Measurements from ENCODE around the gene TNFRSF13B. TPM values are rescaled to one million over a fixed set of nuclear protein-coding genes. Genes with fewer than 3 reads are reported as not detected.
"Not testable (repeated sequence)": the region's sequence is repeated elsewhere in the genome, so short reads cannot be mapped to it uniquely, and the experiment has no call there.

TNFRSF13B gene
- total RNA-seq, 2 donors from 2014 or later, result not detected

- intact Hi-C loops (cut with DNase I), result no loop called here
- no peak for DNase-seq (ENCODE audit: low spot score)
Observed at GRCh38 chr17:16972346-16972745, 428 bp upstream of the TNFRSF13B start.

DNA sequence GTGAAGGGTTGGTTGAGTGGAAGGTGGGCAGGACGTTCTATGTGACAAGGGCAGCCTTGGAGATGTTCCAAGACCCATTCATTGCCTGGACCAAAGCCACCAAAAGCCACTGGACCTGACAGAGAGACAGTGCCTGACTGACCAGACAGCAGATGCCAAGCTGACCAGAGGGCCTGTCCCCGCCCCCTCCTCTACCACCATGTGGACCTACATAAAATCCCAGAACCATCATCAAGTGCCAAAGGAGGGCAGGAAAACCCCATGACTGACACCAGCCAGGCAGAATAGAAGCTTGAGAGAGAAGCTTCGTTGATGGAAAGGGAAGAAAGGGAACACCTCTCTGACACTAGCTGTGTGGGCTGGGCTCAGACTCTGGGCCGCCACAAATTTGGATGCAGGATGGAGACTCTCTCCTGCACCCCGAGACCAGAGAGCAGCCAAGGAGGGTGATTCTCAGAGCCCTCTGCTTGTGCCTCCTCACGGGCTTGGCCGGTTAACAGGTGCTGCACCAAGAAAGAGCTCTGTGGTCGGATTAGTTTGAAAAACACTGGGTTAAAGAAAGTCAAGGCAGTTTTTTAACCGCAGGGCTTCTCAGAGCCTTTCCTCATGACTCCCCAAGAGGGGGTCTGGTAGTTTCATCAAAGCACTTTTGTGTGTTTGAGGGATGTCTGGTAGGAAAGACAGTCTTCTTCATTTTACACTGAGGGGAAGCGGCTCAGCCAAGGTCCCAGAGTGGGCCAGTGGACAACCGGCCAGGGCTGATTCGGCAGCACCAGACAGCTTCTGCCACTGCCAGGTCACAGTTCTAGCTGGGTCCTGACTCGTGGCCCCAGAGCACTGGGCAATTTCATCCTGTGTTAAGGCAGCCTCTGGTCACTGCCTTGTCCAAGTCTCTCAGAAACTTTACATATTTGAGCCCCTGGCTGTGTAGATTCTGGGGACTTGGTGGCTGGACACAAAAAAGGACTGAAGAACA lies 1.7 kb downstream of the TNFRSF13B start:
- no peak for DNase-seq (ENCODE audit: low spot score)
- intact Hi-C loops (cut with DNase I), result no loop called here

GRCh38 chr17:16968786-16969185 lies 3.1 kb downstream of the TNFRSF13B start:
- intact Hi-C loops (cut with DNase I), result no loop called here
- no peak for DNase-seq (ENCODE audit: low spot score)

- intact Hi-C loops (cut with DNase I), result loop anchor here in 1 of 2 donors (5.0 kb wide), 1 partner anchor 51 kb away; no protein-coding TSS in a partner anchor
- peak; percentile 41 for DNase-seq (ENCODE audit: low spot score)
Observed at GRCh38 chr17:16962804-16963203, 9.1 kb downstream of the TNFRSF13B start.

DNA sequence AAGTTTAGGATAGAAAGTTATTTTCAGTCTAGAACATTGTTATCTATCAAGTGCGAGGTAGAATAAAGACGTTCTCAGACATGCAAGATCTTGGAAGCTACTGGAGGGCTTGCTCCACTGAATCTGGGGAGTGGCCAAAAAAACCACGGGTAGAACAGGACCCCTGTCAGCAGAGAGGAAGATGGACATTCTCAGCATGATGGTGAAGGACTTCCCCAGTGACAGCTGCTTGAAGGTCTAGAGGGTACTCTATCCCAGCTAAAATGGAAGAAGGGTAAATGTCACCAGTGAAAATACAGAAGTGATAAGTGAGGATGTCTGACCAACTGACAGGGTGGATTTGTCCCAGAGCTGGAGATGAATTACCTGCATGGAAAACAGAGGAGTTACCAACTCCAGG lies 10.1 kb downstream of the TNFRSF13B start:
- intact Hi-C loops (cut with DNase I), result loop anchor here in 1 of 2 donors (5.0 kb wide), 1 partner anchor 49 kb away; no protein-coding TSS in a partner anchor
- DNase-seq (ENCODE audit: low spot score), result no peak

DNA sequence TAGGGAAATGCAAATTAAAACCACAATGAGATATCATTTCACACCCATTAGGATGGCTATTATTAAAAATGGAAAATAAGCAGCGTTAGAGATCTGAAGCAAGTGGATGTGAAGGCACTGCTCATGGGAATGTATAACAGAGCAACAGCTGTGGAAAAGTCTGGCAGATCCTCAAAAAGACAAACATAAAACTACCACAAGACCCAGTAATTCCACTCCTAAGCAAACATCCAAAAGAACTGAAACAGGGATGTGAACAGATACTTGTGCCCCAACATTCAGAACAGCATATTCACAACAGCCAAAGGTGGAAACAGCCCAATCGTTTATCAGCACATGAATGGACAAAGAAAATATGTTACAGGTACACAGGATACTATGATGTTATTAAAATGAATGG lies 10.9 kb downstream of the TNFRSF13B start:
- intact Hi-C loops (cut with DNase I), result loop anchor here in 1 of 2 donors (5.0 kb wide), 1 partner anchor 49 kb away; no protein-coding TSS in a partner anchor
- not testable (repeated sequence) for DNase-seq (ENCODE audit: low spot score)

GRCh38 chr17:16955011-16955410 lies 16.9 kb downstream of the TNFRSF13B start:
- DNase-seq (ENCODE audit: low spot score); intact Hi-C loops (cut with DNase I): not testable (repeated sequence)

- DNase-seq (ENCODE audit: low spot score), result no peak
- intact Hi-C loops (cut with DNase I), result no loop called here
Observed at GRCh38 chr17:16954521-16954920, 17.4 kb downstream of the TNFRSF13B start.

DNA sequence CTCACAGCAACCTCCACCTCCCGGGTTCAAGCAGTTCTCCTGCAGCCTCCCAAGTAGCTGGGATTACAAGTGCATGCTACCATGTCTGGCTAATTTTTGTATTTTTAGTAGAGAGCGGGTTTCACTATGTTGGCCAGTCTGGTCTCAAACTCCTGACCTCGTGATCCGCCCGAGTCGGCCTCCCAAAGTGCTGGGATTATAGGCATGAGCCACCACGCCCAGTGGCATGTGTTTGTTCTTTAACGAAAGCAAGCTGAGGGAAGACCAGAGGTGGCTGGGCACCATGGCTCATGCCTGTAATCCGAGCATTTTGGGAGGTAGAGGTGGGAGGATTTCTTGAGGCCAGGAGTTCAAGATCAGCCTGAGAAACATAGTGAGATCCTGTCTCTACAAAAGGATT lies 18.1 kb downstream of the TNFRSF13B start:
- DNase-seq (ENCODE audit: low spot score), result no peak

GRCh38 chr17:16953347-16953746 lies 18.6 kb downstream of the TNFRSF13B start:
- intact Hi-C loops (cut with DNase I), result no loop called here
- no peak for DNase-seq (ENCODE audit: low spot score)

More for the DNA sequence above, 18.1 kb downstream of the TNFRSF13B start:
- intact Hi-C loops (cut with DNase I), result no loop called here

- DNase-seq (ENCODE audit: low spot score), result no peak
- intact Hi-C loops (cut with DNase I), result no loop called here
Observed at GRCh38 chr17:16952401-16952800, 19.5 kb downstream of the TNFRSF13B start.

GRCh38 chr17:16950488-16950887 lies 21.4 kb downstream of the TNFRSF13B start:
- intact Hi-C loops (cut with DNase I), result no loop called here
- no peak for DNase-seq (ENCODE audit: low spot score)

DNA sequence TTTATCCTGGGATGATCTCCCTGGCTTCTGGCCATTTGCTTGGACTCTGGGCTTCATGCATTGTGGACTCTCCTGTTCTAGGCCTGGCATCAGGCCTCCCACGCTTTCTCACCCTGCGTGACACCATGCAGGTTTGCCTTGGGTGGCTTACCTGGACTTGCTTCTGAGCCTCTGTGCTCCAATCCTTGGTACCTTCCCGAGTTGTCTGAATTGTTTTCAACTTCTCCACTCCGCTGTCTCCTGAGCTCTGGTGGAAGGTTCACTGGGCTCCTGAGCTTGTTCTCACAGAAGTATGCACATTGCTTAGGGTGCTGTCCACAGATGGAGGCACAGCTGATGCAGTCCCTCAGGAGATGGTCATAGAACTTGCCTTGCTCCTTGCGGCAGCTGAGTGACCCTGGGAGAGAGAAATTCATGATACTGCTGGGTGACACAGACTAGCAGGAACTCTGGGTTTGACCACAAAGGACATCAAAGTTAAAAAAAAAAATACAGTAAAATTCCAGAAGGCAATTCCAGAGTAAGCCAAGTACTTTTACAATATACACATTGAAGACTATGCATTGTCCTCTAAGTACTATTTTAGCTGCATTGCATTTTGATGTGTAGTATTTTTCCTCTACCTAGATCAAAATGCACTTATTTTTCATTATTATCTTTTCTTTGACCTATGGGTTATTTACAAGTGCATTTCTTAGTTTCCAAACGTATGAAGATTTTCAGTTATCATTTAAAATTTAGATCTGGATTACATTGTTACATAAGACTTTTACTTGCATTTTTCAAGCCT lies 23.1 kb downstream of the TNFRSF13B start:
- intact Hi-C loops (cut with DNase I), result no loop called here
- no peak for DNase-seq (ENCODE audit: low spot score)

- no peak for DNase-seq (ENCODE audit: low spot score)
- intact Hi-C loops (cut with DNase I), result no loop called here
Observed at GRCh38 chr17:16947470-16947869, 24.4 kb downstream of the TNFRSF13B start.

GRCh38 chr17:16945663-16946218 lies 26.2 kb downstream of the TNFRSF13B start:
- intact Hi-C loops (cut with DNase I), result no loop called here
- DNase-seq (ENCODE audit: low spot score), result no peak

DNA sequence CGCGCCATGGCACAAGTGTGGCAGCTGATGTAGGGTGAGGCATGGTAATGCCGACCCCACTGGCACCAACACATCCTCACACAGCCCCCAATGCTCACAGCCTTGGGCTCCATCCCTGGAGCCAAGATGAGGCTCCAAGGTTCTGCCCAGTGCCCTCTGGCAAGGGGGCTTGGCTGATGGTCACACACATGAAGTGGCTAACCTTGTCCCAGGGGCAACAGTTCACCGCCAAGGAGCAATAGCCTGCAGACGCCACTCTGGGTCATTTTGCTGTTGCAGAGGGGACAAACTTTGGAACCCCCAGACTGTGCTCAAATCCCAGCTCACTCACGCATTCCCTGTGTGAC lies 26.8 kb downstream of the TNFRSF13B start:
- no peak for DNase-seq (ENCODE audit: low spot score)
- intact Hi-C loops (cut with DNase I), result no loop called here

DNA sequence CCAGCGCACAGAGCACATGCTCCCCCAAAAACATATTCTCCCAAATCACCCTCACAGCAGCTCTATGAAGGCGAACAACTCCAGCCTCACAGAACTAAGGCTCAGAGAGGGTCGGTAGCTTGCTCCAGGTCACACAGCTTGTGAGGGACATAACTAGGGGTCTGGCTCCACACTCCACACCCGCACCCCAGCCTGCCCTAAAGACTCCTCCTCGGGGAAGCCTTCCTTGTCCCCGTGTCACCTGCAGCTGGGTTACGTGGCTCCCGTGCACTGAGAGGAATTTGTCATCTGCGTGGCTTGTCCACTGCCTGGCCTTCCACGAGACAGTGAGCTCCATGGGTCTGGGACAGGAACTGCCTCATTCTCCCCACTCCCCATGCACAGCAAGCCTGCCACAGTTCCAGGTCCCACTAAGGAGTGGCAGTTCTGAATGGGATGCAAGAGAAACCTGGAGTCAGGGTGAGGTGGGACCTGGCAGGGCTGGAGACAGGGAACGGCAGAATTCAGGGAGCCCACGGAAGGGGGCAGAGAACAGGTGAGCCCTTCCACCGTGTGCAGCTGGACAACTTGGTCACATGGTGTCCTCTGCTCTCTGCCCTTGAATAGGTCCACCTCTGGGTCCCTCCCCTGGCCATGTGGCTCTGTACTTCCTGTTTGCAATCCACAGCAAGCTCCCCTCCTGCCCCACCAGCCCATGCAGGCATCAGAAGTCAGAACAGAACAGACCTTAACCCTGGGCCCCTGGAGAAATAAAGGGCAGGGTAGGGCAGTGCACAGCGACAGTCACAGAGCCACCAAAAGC lies 27.4 kb downstream of the TNFRSF13B start:
- DNase-seq (ENCODE audit: low spot score), result no peak
- intact Hi-C loops (cut with DNase I), result no loop called here

DNA sequence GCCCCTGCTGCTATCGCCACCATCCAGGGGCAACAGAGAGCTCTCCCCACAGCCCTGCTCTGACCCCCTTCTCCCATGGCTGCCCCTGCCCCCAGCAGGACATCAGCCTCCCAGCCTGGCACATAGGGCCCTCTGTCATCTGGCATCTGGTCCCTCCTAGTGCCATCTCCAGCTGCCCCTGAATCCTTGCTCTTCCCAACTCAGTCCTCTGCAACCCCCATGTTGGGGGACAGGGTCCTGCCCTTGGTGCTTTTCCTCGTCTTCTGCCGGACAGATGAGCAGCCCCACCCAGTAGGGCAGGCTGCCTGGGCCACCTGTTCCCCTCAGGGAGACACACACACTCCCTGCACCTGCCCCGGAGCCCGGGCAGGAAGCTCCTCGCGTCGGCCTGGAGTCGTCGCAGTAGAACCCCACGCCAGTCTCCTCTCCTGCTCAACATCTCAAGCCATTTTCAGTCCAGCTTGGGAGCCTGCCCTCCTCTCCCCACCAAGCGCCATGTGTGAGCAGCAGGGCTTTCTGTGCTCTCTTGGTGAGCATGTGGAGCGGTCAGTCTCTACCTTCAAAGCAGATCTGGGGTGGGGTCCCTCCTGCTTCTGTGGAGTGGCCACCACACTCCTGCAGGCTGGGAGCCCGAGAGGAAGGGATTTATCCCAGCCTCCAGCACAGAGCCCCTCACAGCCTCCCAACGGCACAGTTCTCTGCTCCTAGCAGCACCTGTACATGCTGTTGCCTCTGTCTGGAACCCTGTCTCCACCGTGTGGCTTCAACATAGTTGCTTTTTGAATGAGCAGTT lies 28.2 kb downstream of the TNFRSF13B start:
- peak; percentile 78 for DNase-seq (ENCODE audit: low spot score)
- intact Hi-C loops (cut with DNase I), result no loop called here
